ENCODE measurements around the gene TENM4. TPM values are rescaled to one million over a fixed set of nuclear protein-coding genes. Genes with fewer than 3 reads are reported as not detected.

Gene TENM4
- total and polyA plus RNA-seq, 10 of the 15 experiments (the other 5 are each of a cell fraction or from before 2014, with no cell fraction given), result 0.03 to 0.12 (median 0.06) TPM; not detected in 7

GRCh38 chr11:78770931-78771330 lies 669.9 kb downstream of the TENM4 start:
- SMC1A ChIA-PET (ENCODE audit: uncharacterized antibody, unreplicated experiment), result no interaction called here

GRCh38 chr11:78768971-78769370 lies 671.9 kb downstream of the TENM4 start:
- H3K27ac ChIP-seq (ENCODE audit: control insufficient read depth, insufficient read depth), result no peak overlapping the region
- SMC1A ChIA-PET (ENCODE audit: uncharacterized antibody, unreplicated experiment), result no interaction called here
- H3K4me2 ChIP-seq (ENCODE audit: control insufficient read depth, insufficient read depth), result no peak overlapping the region
- WGBS (ENCODE audit: insufficient coverage, insufficient replicate concordance, low lambda C conversion rate, missing lambda C conversion rate), result 38% methylated on average over 5 of the region's 5 CpGs
- no peaks in the 10 kb centered on the region for H3K4me1 ChIP-seq (ENCODE audit: control insufficient read depth, insufficient read depth, low read length)
- H3K4me3 ChIP-seq, result no peak overlapping the region
- no peaks in the 10 kb centered on the region; a peak in 2 of 4 replicates for H3K27me3 ChIP-seq (replicated peaks in 1 of 2; ENCODE audit: control insufficient read depth in 2 of 2, insufficient read depth in 2 of 2, low read length in 1 of 2)
- no peak overlapping the region for H2AFZ ChIP-seq (ENCODE audit: control insufficient read depth, low read depth, low read length)
- no peaks in the 10 kb centered on the region for H3K79me2 ChIP-seq (ENCODE audit: control insufficient read depth, insufficient read depth, low read length)
- no peaks in the 10 kb centered on the region for H3K36me3 ChIP-seq (ENCODE audit: control insufficient read depth in 2 of 2, insufficient read depth in 2 of 2, low read length in 1 of 2)
- ATAC-seq (no peak), FAIRE-seq (no peak), DNase-seq (ENCODE audit: low read depth, low spot score) (no peak)
- RAD21 ChIA-PET (ENCODE audit: unreplicated experiment), result no interaction called here
- no peak overlapping the region for H3K9ac ChIP-seq (ENCODE audit: control insufficient read depth, insufficient read depth, low read length)
- no peaks in the 10 kb centered on the region for H3K9me3 ChIP-seq (replicated peaks; ENCODE audit: control insufficient read depth, insufficient read depth, low read length)
- CTCF ChIA-PET, result no interaction called here
- BruUV-seq (replicated peaks), result no TSS peak
- in situ Hi-C loops (cut with MboI) (no loop called here), intact Hi-C loops (cut with micrococcal nuclease; ENCODE audit: unreplicated experiment) (no loop called here)
- POLR2A ChIA-PET, result no interaction called here
- H4K20me1 ChIP-seq (ENCODE audit: control insufficient read depth, insufficient read depth), result no peaks in the 10 kb centered on the region
- TF ChIP-seq, protein P1, sequence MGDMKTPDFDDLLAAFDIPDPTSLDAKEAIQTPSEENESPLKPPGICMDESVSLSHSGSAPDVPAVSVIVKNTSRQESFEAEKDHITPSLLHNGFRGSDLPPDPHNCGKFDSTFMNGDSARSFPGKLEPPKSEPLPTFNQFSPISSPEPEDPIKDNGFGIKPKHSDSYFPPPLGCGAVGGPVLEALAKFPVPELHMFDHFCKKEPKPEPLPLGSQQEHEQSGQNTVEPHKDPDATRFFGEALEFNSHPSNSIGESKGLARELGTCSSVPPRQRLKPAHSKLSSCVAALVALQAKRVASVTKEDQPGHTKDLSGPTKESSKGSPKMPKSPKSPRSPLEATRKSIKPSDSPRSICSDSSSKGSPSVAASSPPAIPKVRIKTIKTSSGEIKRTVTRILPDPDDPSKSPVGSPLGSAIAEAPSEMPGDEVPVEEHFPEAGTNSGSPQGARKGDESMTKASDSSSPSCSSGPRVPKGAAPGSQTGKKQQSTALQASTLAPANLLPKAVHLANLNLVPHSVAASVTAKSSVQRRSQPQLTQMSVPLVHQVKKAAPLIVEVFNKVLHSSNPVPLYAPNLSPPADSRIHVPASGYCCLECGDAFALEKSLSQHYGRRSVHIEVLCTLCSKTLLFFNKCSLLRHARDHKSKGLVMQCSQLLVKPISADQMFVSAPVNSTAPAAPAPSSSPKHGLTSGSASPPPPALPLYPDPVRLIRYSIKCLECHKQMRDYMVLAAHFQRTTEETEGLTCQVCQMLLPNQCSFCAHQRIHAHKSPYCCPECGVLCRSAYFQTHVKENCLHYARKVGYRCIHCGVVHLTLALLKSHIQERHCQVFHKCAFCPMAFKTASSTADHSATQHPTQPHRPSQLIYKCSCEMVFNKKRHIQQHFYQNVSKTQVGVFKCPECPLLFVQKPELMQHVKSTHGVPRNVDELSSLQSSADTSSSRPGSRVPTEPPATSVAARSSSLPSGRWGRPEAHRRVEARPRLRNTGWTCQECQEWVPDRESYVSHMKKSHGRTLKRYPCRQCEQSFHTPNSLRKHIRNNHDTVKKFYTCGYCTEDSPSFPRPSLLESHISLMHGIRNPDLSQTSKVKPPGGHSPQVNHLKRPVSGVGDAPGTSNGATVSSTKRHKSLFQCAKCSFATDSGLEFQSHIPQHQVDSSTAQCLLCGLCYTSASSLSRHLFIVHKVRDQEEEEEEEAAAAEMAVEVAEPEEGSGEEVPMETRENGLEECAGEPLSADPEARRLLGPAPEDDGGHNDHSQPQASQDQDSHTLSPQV (IDR thresholded peaks at IDR 0.05), result no peak
- TF ChIP-seq BMI1 (IDR thresholded peaks at IDR 0.05; ENCODE audit: borderline replicate concordance), result no peak
- no peak for TF ChIP-seq HCFC1 (IDR thresholded peaks at IDR 0.05; ENCODE audit: low read length)
- no peak for TF ChIP-seq NBN (IDR thresholded peaks at IDR 0.05)
- TF ChIP-seq, protein P2, sequence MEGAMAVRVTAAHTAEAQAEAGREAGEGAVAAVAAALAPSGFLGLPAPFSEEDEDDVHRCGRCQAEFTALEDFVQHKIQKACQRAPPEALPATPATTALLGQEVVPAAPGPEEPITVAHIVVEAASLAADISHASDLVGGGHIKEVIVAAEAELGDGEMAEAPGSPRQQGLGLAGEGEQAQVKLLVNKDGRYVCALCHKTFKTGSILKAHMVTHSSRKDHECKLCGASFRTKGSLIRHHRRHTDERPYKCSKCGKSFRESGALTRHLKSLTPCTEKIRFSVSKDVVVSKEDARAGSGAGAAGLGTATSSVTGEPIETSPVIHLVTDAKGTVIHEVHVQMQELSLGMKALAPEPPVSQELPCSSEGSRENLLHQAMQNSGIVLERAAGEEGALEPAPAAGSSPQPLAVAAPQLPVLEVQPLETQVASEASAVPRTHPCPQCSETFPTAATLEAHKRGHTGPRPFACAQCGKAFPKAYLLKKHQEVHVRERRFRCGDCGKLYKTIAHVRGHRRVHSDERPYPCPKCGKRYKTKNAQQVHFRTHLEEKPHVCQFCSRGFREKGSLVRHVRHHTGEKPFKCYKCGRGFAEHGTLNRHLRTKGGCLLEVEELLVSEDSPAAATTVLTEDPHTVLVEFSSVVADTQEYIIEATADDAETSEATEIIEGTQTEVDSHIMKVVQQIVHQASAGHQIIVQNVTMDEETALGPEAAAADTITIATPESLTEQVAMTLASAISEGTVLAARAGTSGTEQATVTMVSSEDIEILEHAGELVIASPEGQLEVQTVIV (IDR thresholded peaks at IDR 0.05; ENCODE audit: borderline replicate concordance, partially characterized antibody), result no peak
- no peak for TF ChIP-seq SREBF1 (IDR thresholded peaks at IDR 0.05; ENCODE audit: low read length)
- no peak for TF ChIP-seq RCOR1 (conservative IDR thresholded peaks at IDR 0.05; ENCODE audit: low read depth, low read length)
- no peak for TF ChIP-seq BCL11A (IDR thresholded peaks at IDR 0.05; ENCODE audit: low read depth, low read length)
- TF ChIP-seq DPF2 (IDR thresholded peaks at IDR 0.05), result no peak
- TF ChIP-seq ZSCAN29 (IDR thresholded peaks at IDR 0.05), result no peak
- TF ChIP-seq ZNF207 (IDR thresholded peaks at IDR 0.05; ENCODE audit: borderline replicate concordance), result no peak

More at GRCh38 chr11:78770931-78771330, 669.9 kb downstream of the TENM4 start:
- H2AFZ ChIP-seq (ENCODE audit: control insufficient read depth, low read depth, low read length), result no peak overlapping the region
- H3K27ac ChIP-seq (ENCODE audit: control insufficient read depth, insufficient read depth), result no peak overlapping the region
- no peak overlapping the region for H3K4me2 ChIP-seq (ENCODE audit: control insufficient read depth, insufficient read depth)
- no peaks in the 10 kb centered on the region for H3K4me1 ChIP-seq (ENCODE audit: control insufficient read depth, insufficient read depth, low read length)
- no peaks in the 10 kb centered on the region for H3K36me3 ChIP-seq (ENCODE audit: control insufficient read depth in 2 of 2, insufficient read depth in 2 of 2, low read length in 1 of 2)
- BruUV-seq (replicated peaks), result no TSS peak
- POLR2A ChIA-PET, result no interaction called here
- CTCF ChIA-PET, result no interaction called here
- in situ Hi-C loops (cut with MboI) (no loop called here), intact Hi-C loops (cut with micrococcal nuclease; ENCODE audit: unreplicated experiment) (no loop called here)
- no peaks in the 10 kb centered on the region for H3K9me3 ChIP-seq (replicated peaks; ENCODE audit: control insufficient read depth, insufficient read depth, low read length)
- H3K4me3 ChIP-seq, result no peak overlapping the region
- H3K27me3 ChIP-seq (replicated peaks in 1 of 2; ENCODE audit: control insufficient read depth in 2 of 2, insufficient read depth in 2 of 2, low read length in 1 of 2), result no peaks in the 10 kb centered on the region; a peak in 1 of 4 replicates
- no peaks in the 10 kb centered on the region for H4K20me1 ChIP-seq (ENCODE audit: control insufficient read depth, insufficient read depth)
- ATAC-seq (no peak), FAIRE-seq (no peak), DNase-seq (ENCODE audit: low read depth, low spot score) (no peak)
- WGBS (ENCODE audit: insufficient coverage, insufficient replicate concordance, low lambda C conversion rate, missing lambda C conversion rate), result 24% methylated on average over 6 of the region's 6 CpGs
- H3K9ac ChIP-seq (ENCODE audit: control insufficient read depth, insufficient read depth, low read length), result no peak overlapping the region
- RAD21 ChIA-PET (ENCODE audit: unreplicated experiment), result no interaction called here
- no peak for TF ChIP-seq SIN3A (IDR thresholded peaks at IDR 0.05; ENCODE audit: low read depth, low read length)
- no peaks in the 10 kb centered on the region for H3K79me2 ChIP-seq (ENCODE audit: control insufficient read depth, insufficient read depth, low read length)
